Thoracic aorta (tissue), 2 donors: Measurements from ENCODE around the gene PUSL1. TPM values are rescaled to one million over a fixed set of nuclear protein-coding genes. Genes with fewer than 3 reads are reported as not detected.

Source experiments
- ATAC-seq: fragments of 150-250 bp; one replicate; pipeline ENCODE4 v1.8.0; 2017; ENCODE audit warnings: low read depth; ENCODE audit not compliant: insufficient number of reproducible peaks, low FRiP score
- DNase-seq: peaks from one replicate; pipeline ENCODE4 v3.0.0-alpha.2; 2020; ENCODE audit warnings: low spot score
- H3K27ac ChIP-seq, 2 donors: fragments of 200-600 bp; sonication (generic); 1 replicate in 1 of 2; 2 replicates in 1 of 2; pipeline ENCODE4 v1.5.1; 2016; ENCODE audit warnings: mild to moderate bottlenecking in 2 of 2, moderate library complexity in 2 of 2
- H3K27me3 ChIP-seq: fragments of 200-600 bp; sonication (generic); replicated peaks from 2 replicates; pipeline ENCODE4 v1.6.0; 2016; ENCODE audit warnings: mild to moderate bottlenecking; ENCODE audit not compliant: insufficient read depth
- H3K36me3 ChIP-seq: fragments of 200-600 bp; sonication (generic); one replicate; pipeline ENCODE4 v1.5.1; 2016
- H3K4me1 ChIP-seq, 2 donors: fragments of 200-600 bp; sonication (generic); 1 replicate in 1 of 2; 2 replicates in 1 of 2; pipeline versions ENCODE4 v1.5.1 to v1.6.0; 2016; ENCODE audit warnings: low read depth in 2 of 2, mild to moderate bottlenecking in 1 of 2; ENCODE audit not compliant: control insufficient read depth in 1 of 2
- H3K4me3 ChIP-seq: fragments of 200-600 bp; sonication (generic); 2 replicates; pipeline ENCODE4 v1.5.1; 2016; ENCODE audit warnings: mild to moderate bottlenecking
- H3K9me3 ChIP-seq: fragments of 200-600 bp; sonication (generic); 2 replicates; pipeline ENCODE4 v1.5.1; 2016
- CTCF ChIP-seq: fragments of 200-600 bp; sonication (generic); IDR thresholded peaks from one replicate; pipeline ENCODE4 v1.5.1; 2019; ENCODE audit warnings: antibody characterized with exemption
- total RNA-seq, 2 donors: library from RNA; depleted of rRNA; stranded (reverse); fragments of >200 nt; gene quantifications; one replicate each; pipeline versions ENCODE4 v1.1.0 to v1.2.3, GENCODE V29; 2016

Gene PUSL1
- total RNA-seq, 2 donors from 2014 or later, result 22.1 to 22.6 TPM

DNA sequence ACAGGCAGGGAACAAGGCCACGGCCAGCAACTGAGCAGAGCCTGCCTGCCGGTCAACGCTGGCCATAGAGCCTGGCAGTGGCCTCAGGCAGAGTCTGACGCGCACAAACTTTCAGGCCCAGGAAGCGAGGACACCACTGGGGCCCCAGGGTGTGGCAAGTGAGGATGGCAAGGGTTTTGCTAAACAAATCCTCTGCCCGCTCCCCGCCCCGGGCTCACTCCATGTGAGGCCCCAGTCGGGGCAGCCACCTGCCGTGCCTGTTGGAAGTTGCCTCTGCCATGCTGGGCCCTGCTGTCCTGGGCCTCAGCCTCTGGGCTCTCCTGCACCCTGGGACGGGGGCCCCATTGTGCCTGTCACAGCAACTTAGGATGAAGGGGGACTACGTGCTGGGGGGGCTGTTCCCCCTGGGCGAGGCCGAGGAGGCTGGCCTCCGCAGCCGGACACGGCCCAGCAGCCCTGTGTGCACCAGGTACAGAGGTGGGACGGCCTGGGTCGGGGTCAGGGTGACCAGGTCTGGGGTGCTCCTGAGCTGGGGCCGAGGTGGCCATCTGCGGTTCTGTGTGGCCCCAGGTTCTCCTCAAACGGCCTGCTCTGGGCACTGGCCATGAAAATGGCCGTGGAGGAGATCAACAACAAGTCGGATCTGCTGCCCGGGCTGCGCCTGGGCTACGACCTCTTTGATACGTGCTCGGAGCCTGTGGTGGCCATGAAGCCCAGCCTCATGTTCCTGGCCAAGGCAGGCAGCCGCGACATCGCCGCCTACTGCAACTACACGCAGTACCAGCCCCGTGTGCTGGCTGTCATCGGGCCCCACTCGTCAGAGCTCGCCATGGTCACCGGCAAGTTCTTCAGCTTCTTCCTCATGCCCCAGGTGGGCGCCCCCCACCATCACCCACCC, 22.9 kb downstream of the PUSL1 start, which contains the start of gene TAS1R3:
TAS1R3 (plus strand) TSS at position 213 of the 898 bp plus-strand sequence; CDS start at position 279, 66 bp downstream.
- H3K27ac ChIP-seq, result no peak within 1 kb of the TSS
- peaks cover 0 to 2% of the 10 kb centered on the region in 2 donors for H3K4me1 ChIP-seq
- no peak for TF ChIP-seq CTCF
- H3K27me3 ChIP-seq, result no peaks in the 10 kb centered on the region
- ATAC-seq, result no peak
- no peaks in the 10 kb centered on the region for H3K9me3 ChIP-seq
- H3K4me3 ChIP-seq, result no peak within 1 kb of the TSS
- DNase-seq, result no peak
- H3K36me3 ChIP-seq, result peaks cover 8% of the 10 kb centered on the region

GRCh38 chr1:1332031-1332755, 23.8 kb downstream of the PUSL1 start:
- H3K36me3 ChIP-seq, result peaks cover 8% of the 10 kb centered on the region
- no peak for TF ChIP-seq CTCF
- H3K4me3 ChIP-seq, result no peak overlapping the region
- H3K4me1 ChIP-seq, result no peaks in the 10 kb centered on the region
- no peak for DNase-seq
- no peaks in the 10 kb centered on the region for H3K9me3 ChIP-seq
- H3K27me3 ChIP-seq, result no peaks in the 10 kb centered on the region
- no peak overlapping the region for H3K27ac ChIP-seq
- no peak for ATAC-seq

- Histone ChIP-seq H3K36me3 (peaks cover 3% of the 10 kb centered on the region), H3K4me1 (no peaks in the 10 kb centered on the region), H3K27me3 (no peaks in the 10 kb centered on the region), H3K4me3 (no peak overlapping the region), H3K9me3 (no peaks in the 10 kb centered on the region), H3K27ac (no peak overlapping the region)
- no peak for DNase-seq
- no peak for ATAC-seq
- TF ChIP-seq CTCF, result no peak
Measured at GRCh38 chr1:1332774-1333480, 24.5 kb downstream of the PUSL1 start.

- H3K27me3 ChIP-seq, result no peaks in the 10 kb centered on the region
- H3K36me3 ChIP-seq, result peaks cover 5% of the 10 kb centered on the region
- ATAC-seq (no peak), DNase-seq (no peak)
- H3K9me3 ChIP-seq, result no peaks in the 10 kb centered on the region
- no peak overlapping the region for H3K27ac ChIP-seq
- no peak overlapping the region for H3K4me3 ChIP-seq
- no peaks in the 10 kb centered on the region for H3K4me1 ChIP-seq
- no peak for TF ChIP-seq CTCF
Measured at GRCh38 chr1:1333551-1334241, 25.3 kb downstream of the PUSL1 start.
